D721Med (cell line): ENCODE results near the gene XYLT1.

Experiments
- DNase-seq: peaks from one replicate; pipeline ENCODE4 v3.0.0; 2011; ENCODE audit warnings: low spot score; ENCODE audit not compliant: insufficient read length
- FAIRE-seq: peaks from 2 replicates; lab custom pipeline; 2011; peaks lifted over from hg19 to GRCh38; lab: Jason Lieb, UNC
- CTCF ChIP-seq: IDR thresholded peaks from 2 replicates; pipeline ENCODE4 v1.5.1; 2012; ENCODE audit warnings: mild to moderate bottlenecking, control low read depth; ENCODE audit not compliant: insufficient read depth; ENCODE audit errors: missing control alignments

Gene XYLT1

GRCh38 chr16:17501321-17501720, 30.6 kb upstream of the XYLT1 start:
- no peak for TF ChIP-seq CTCF
- FAIRE-seq (no peak), DNase-seq (no peak)

GRCh38 chr16:17499223-17499902, 28.6 kb upstream of the XYLT1 start:
- TF ChIP-seq CTCF: no peak
- no peak for DNase-seq
- FAIRE-seq: no peak

GRCh38 chr16:17497648-17498047, 26.9 kb upstream of the XYLT1 start:
- DNase-seq (no peak), FAIRE-seq (no peak)
- TF ChIP-seq CTCF: no peak

- FAIRE-seq (no peak), DNase-seq (no peak)
- TF ChIP-seq CTCF: no peak
Observed at GRCh38 chr16:17496891-17497290, 26.1 kb upstream of the XYLT1 start.

GRCh38 chr16:17493012-17493411, 22.3 kb upstream of the XYLT1 start:
- TF ChIP-seq CTCF: no peak
- no peak for DNase-seq
- FAIRE-seq: no peak

GRCh38 chr16:17491140-17491662, 20.4 kb upstream of the XYLT1 start:
- no peak for DNase-seq
- no peak for TF ChIP-seq CTCF
- FAIRE-seq: no peak

GRCh38 chr16:17488506-17488905, 17.7 kb upstream of the XYLT1 start:
- FAIRE-seq: no peak
- no peak for DNase-seq
- no peak for TF ChIP-seq CTCF
